ENCODE results near the gene NPHP4.

NPHP4 gene

GRCh38 chr1:5847013-5847659 is 145.1 kb downstream of the NPHP4 start:
- CTCF ChIA-PET, result no interaction called here

GRCh38 chr1:5845376-5845775 is 146.8 kb downstream of the NPHP4 start:
- CTCF ChIA-PET, result no interaction called here
- no peak for TF ChIP-seq CTCF (conservative IDR thresholded peaks at IDR 0.05; ENCODE audit: low read depth)
- no peak overlapping the region for H3K27ac ChIP-seq
- POLR2A ChIA-PET (ENCODE audit: low non-redundant PET), result no interaction called here
- DNase-seq (ENCODE audit: low spot score), result no peak

More at GRCh38 chr1:5847013-5847659, 145.1 kb downstream of the NPHP4 start:
- POLR2A ChIA-PET (ENCODE audit: low non-redundant PET), result no interaction called here
- TF ChIP-seq CTCF (conservative IDR thresholded peaks at IDR 0.05; ENCODE audit: low read depth), result no peak
- no peak overlapping the region for H3K27ac ChIP-seq
- DNase-seq (ENCODE audit: low spot score), result peak; percentile 46

GRCh38 chr1:5844442-5844841 is 147.8 kb downstream of the NPHP4 start:
- no peak overlapping the region for H3K27ac ChIP-seq
- TF ChIP-seq CTCF (conservative IDR thresholded peaks at IDR 0.05; ENCODE audit: low read depth), result no peak
- ChIA-PET CTCF (interaction anchor here (0.7 kb wide), 1 partner anchor 181 kb away, joined by 3 read pairs; no protein-coding TSS in a partner anchor), POLR2A (ENCODE audit: low non-redundant PET) (no interaction called here)
- no peak for DNase-seq (ENCODE audit: low spot score)

GRCh38 chr1:5843521-5844096 is 148.6 kb downstream of the NPHP4 start:
- no peak overlapping the region for H3K27ac ChIP-seq
- no peak for TF ChIP-seq CTCF (conservative IDR thresholded peaks at IDR 0.05; ENCODE audit: low read depth)
- ChIA-PET CTCF (interaction anchor here (0.6 kb wide), 1 partner anchor 1258 kb away, joined by 6 read pairs; no protein-coding TSS in a partner anchor), POLR2A (ENCODE audit: low non-redundant PET) (no interaction called here)
- no peak for DNase-seq (ENCODE audit: low spot score)

GRCh38 chr1:5842679-5843078 is 149.5 kb downstream of the NPHP4 start:
- DNase-seq (ENCODE audit: low spot score), result no peak
- CTCF ChIA-PET, result no interaction called here
- TF ChIP-seq CTCF (conservative IDR thresholded peaks at IDR 0.05; ENCODE audit: low read depth), result no peak
- H3K27ac ChIP-seq, result no peak overlapping the region
- POLR2A ChIA-PET (ENCODE audit: low non-redundant PET), result no interaction called here

- POLR2A ChIA-PET (ENCODE audit: low non-redundant PET), result no interaction called here
- CTCF ChIA-PET, result no interaction called here
Measured at GRCh38 chr1:5840551-5841001, 151.6 kb downstream of the NPHP4 start.

More at GRCh38 chr1:5840551-5841001, 151.6 kb downstream of the NPHP4 start:
- no peak overlapping the region for H3K27ac ChIP-seq
- no peak for DNase-seq (ENCODE audit: low spot score)
- TF ChIP-seq CTCF (conservative IDR thresholded peaks at IDR 0.05; ENCODE audit: low read depth), result no peak

All from RWPE1 (cell line).